ENCODE data around the gene ABCA9.

DNA sequence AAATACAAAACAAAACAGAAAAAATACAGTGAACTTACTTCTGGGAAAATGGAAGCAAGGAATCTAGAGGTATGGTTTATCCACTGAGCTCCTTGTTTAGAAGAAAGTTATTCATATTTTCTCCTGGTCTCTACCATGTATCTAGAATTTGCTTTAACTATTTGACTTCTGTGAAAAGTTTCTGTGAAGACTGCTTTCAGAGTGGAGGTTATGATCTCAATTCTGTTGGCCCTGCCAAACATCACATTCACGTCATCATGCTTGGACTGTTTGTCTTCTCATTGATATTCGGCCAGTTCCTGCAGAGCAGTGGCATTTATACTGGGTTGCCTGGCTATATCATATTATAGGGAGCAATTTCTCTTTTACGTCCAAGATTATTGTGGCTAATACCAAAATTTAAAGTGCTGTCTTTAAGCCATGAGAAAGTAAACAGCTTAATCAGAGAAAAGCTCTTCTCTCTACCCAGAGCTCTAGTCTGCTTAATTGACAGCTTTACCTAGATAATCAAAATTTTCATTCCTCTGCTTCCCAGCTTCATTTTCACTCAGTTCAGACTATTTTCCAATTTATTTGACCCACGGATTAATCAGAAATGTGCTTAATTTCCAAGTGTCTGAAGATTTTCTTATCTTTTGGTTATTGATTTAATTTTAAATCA is 105.4 kb downstream of the ABCA9 start, which contains the start of gene ABCA8:
- TF ChIP-seq, protein P1, sequence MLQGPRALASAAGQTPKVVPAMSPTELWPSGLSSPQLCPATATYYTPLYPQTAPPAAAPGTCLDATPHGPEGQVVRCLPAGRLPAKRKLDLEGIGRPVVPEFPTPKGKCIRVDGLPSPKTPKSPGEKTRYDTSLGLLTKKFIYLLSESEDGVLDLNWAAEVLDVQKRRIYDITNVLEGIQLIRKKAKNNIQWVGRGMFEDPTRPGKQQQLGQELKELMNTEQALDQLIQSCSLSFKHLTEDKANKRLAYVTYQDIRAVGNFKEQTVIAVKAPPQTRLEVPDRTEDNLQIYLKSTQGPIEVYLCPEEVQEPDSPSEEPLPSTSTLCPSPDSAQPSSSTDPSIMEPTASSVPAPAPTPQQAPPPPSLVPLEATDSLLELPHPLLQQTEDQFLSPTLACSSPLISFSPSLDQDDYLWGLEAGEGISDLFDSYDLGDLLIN (CRISPR knock-in tag; IDR thresholded peaks at IDR 0.05; ENCODE audit: borderline replicate concordance): no peak
- TF ChIP-seq, protein P2, sequence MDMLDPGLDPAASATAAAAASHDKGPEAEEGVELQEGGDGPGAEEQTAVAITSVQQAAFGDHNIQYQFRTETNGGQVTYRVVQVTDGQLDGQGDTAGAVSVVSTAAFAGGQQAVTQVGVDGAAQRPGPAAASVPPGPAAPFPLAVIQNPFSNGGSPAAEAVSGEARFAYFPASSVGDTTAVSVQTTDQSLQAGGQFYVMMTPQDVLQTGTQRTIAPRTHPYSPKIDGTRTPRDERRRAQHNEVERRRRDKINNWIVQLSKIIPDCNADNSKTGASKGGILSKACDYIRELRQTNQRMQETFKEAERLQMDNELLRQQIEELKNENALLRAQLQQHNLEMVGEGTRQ (IDR thresholded peaks at IDR 0.05; ENCODE audit: low read depth, low read length): no peak
- TF ChIP-seq, protein P2 (CRISPR knock-in tag; IDR thresholded peaks at IDR 0.05; ENCODE audit: borderline replicate concordance): no peak
- TF ChIP-seq, protein P3, sequence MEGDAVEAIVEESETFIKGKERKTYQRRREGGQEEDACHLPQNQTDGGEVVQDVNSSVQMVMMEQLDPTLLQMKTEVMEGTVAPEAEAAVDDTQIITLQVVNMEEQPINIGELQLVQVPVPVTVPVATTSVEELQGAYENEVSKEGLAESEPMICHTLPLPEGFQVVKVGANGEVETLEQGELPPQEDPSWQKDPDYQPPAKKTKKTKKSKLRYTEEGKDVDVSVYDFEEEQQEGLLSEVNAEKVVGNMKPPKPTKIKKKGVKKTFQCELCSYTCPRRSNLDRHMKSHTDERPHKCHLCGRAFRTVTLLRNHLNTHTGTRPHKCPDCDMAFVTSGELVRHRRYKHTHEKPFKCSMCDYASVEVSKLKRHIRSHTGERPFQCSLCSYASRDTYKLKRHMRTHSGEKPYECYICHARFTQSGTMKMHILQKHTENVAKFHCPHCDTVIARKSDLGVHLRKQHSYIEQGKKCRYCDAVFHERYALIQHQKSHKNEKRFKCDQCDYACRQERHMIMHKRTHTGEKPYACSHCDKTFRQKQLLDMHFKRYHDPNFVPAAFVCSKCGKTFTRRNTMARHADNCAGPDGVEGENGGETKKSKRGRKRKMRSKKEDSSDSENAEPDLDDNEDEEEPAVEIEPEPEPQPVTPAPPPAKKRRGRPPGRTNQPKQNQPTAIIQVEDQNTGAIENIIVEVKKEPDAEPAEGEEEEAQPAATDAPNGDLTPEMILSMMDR (CRISPR knock-in tag; IDR thresholded peaks at IDR 0.05): no peak
- TF ChIP-seq HOXD1 (CRISPR knock-in tag; IDR thresholded peaks at IDR 0.05): no peak
- TF ChIP-seq NFRKB (IDR thresholded peaks at IDR 0.05): no peak
- TF ChIP-seq KDM5B (CRISPR knock-in tag; IDR thresholded peaks at IDR 0.05; ENCODE audit: borderline replicate concordance): no peak
- TF ChIP-seq RFX5 (IDR thresholded peaks at IDR 0.05; ENCODE audit: low read depth, low read length): no peak
- TF ChIP-seq, protein P4, sequence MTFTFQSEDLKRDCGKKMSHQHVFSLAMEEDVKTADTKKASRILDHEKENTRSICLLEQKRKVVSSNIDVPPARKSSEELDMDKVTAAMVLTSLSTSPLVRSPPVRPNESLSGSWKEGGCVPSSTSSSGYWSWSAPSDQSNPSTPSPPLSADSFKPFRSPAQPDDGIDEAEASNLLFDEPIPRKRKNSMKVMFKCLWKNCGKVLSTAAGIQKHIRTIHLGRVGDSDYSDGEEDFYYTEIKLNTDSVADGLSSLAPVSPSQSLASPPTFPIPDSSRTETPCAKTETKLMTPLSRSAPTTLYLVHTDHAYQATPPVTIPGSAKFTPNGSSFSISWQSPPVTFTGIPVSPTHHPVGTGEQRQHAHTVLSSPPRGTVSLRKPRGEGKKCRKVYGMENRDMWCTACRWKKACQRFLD (CRISPR knock-in tag; IDR thresholded peaks at IDR 0.05; ENCODE audit: borderline replicate concordance): no peak
- TF ChIP-seq, protein P5, sequence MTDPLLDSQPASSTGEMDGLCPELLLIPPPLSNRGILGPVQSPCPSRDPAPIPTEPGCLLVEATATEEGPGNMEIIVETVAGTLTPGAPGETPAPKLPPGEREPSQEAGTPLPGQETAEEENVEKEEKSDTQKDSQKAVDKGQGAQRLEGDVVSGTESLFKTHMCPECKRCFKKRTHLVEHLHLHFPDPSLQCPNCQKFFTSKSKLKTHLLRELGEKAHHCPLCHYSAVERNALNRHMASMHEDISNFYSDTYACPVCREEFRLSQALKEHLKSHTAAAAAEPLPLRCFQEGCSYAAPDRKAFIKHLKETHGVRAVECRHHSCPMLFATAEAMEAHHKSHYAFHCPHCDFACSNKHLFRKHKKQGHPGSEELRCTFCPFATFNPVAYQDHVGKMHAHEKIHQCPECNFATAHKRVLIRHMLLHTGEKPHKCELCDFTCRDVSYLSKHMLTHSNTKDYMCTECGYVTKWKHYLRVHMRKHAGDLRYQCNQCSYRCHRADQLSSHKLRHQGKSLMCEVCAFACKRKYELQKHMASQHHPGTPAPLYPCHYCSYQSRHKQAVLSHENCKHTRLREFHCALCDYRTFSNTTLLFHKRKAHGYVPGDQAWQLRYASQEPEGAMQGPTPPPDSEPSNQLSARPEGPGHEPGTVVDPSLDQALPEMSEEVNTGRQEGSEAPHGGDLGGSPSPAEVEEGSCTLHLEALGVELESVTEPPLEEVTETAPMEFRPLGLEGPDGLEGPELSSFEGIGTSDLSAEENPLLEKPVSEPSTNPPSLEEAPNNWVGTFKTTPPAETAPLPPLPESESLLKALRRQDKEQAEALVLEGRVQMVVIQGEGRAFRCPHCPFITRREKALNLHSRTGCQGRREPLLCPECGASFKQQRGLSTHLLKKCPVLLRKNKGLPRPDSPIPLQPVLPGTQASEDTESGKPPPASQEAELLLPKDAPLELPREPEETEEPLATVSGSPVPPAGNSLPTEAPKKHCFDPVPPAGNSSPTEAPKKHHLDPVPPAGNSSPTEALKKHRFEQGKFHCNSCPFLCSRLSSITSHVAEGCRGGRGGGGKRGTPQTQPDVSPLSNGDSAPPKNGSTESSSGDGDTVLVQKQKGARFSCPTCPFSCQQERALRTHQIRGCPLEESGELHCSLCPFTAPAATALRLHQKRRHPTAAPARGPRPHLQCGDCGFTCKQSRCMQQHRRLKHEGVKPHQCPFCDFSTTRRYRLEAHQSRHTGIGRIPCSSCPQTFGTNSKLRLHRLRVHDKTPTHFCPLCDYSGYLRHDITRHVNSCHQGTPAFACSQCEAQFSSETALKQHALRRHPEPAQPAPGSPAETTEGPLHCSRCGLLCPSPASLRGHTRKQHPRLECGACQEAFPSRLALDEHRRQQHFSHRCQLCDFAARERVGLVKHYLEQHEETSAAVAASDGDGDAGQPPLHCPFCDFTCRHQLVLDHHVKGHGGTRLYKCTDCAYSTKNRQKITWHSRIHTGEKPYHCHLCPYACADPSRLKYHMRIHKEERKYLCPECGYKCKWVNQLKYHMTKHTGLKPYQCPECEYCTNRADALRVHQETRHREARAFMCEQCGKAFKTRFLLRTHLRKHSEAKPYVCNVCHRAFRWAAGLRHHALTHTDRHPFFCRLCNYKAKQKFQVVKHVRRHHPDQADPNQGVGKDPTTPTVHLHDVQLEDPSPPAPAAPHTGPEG (CRISPR knock-in tag; IDR thresholded peaks at IDR 0.05): no peak
- no peak for TF ChIP-seq ZNF12 (CRISPR knock-in tag; IDR thresholded peaks at IDR 0.05)
- no peak for TF ChIP-seq RAD21 (CRISPR knock-in tag; IDR thresholded peaks at IDR 0.05)
- TF ChIP-seq MXD4 (CRISPR knock-in tag; IDR thresholded peaks at IDR 0.05): no peak
